IMR-90 (cell line): ENCODE results near the gene LIPK. TPM values are rescaled to one million over a fixed set of nuclear protein-coding genes. Genes with fewer than 3 reads are reported as not detected.

Experiments
- ATAC-seq: fragments of 200-7000 bp; cut with Tn5 transposase; 2 replicates; pipeline ENCODE4 v1.9.1; 2020; ENCODE audit warnings: low read depth, mild to moderate bottlenecking, moderate library complexity
- BruUV-seq: library from RNA; stranded (reverse); fragments of 400-500 nt; replicated peaks from 2 replicates; lab custom pipeline; 2021; lab: Mats Ljungman, UMichigan
- CTCF ChIA-PET: fragments of 300-600 bp; formaldehyde crosslinking; extraction: SDS; loops from one replicate; lab custom pipeline; 2021; ENCODE audit warnings: antibody characterized with exemption; lab: Yijun Ruan, JAX
- POLR2A ChIA-PET: fragments of 300-600 bp; sonication (Branson Sonifier 250); formaldehyde crosslinking; loops from one replicate; lab custom pipeline; 2022; ENCODE audit warnings: antibody characterized with exemption; ENCODE audit not compliant: unreplicated experiment; lab: Charles Lee
- DNase-seq: peaks from one replicate; pipeline ENCODE4 v3.0.0; 2013
- H2AFZ ChIP-seq: replicated peaks from 2 replicates; pipeline ENCODE3; 2013; ENCODE audit warnings: low read length, mild to moderate bottlenecking; ENCODE audit not compliant: poor library complexity
- H2AK5ac ChIP-seq: 2 replicates; pipeline ENCODE4 v1.6.1; 2013; ENCODE audit warnings: low read depth, low read length, inconsistent platforms
- H2AK9ac ChIP-seq: replicated peaks from 2 replicates; pipeline ENCODE3; 2013; ENCODE audit warnings: mild to moderate bottlenecking, low read depth, low read length, moderate library complexity; ENCODE audit not compliant: poor library complexity
- H2BK120ac ChIP-seq: 2 replicates; pipeline ENCODE4 v1.6.1; 2013; ENCODE audit warnings: low read depth, low read length, inconsistent platforms
- H2BK15ac ChIP-seq: 3 replicates; pipeline ENCODE4 v1.6.1; 2013; ENCODE audit warnings: low read depth, low read length, inconsistent platforms
- H2BK20ac ChIP-seq: 2 replicates; pipeline ENCODE4 v1.6.1; 2013; ENCODE audit warnings: low read depth, mild to moderate bottlenecking, inconsistent platforms, low read length, moderate library complexity
- H2BK5ac ChIP-seq: 2 replicates; pipeline ENCODE4 v1.6.1; 2013; ENCODE audit warnings: mild to moderate bottlenecking, low read depth, low read length, inconsistent platforms; ENCODE audit not compliant: poor library complexity, severe bottlenecking
- H3K14ac ChIP-seq: replicated peaks from 2 replicates; pipeline ENCODE4 v1.6.1; 2013; ENCODE audit warnings: low read depth, low read length, inconsistent platforms
- H3K18ac ChIP-seq: 2 replicates; pipeline ENCODE4 v1.6.1; 2013; ENCODE audit warnings: low read depth, low read length, control low read depth
- H3K23ac ChIP-seq: 2 replicates; pipeline ENCODE4 v1.6.1; 2013; ENCODE audit warnings: low read depth, low read length, inconsistent platforms
- H3K27ac ChIP-seq: 2 replicates; pipeline ENCODE4 v1.5.1; 2013; ENCODE audit warnings: mild to moderate bottlenecking, control low read depth, low read length; ENCODE audit not compliant: insufficient read depth
- H3K27me3 ChIP-seq: 2 replicates; pipeline ENCODE4 v1.6.1; 2013; ENCODE audit warnings: low read length; ENCODE audit not compliant: control insufficient read depth, insufficient read depth
- H3K36me3 ChIP-seq: 2 replicates; pipeline ENCODE4 v1.6.1; 2013; ENCODE audit warnings: low read length, mixed read lengths; ENCODE audit not compliant: control insufficient read depth, insufficient read depth
- H3K4ac ChIP-seq: 2 replicates; pipeline ENCODE4 v1.6.1; 2013; ENCODE audit warnings: low read depth, low read length, inconsistent platforms
- H3K4me1 ChIP-seq: 2 replicates; pipeline ENCODE4 v1.6.1; 2013; ENCODE audit warnings: low read length, mixed read lengths; ENCODE audit not compliant: control insufficient read depth, insufficient read depth
- H3K4me2 ChIP-seq: 2 replicates; pipeline ENCODE4 v1.6.1; 2013; ENCODE audit warnings: low read depth, mild to moderate bottlenecking, control low read depth, low read length, moderate library complexity
- H3K4me3 ChIP-seq: 2 replicates; pipeline ENCODE4 v1.5.1; 2013; ENCODE audit warnings: low read depth, mild to moderate bottlenecking, control low read depth, low read length, moderate library complexity; ENCODE audit not compliant: insufficient read depth
- H3K56ac ChIP-seq: 2 replicates; pipeline ENCODE4 v1.6.1; 2013; ENCODE audit warnings: low read length, inconsistent platforms; ENCODE audit not compliant: insufficient read depth; ENCODE audit errors: extremely low read depth
- H3K79me1 ChIP-seq, 2 experiments: 2 replicates each; pipeline ENCODE4 v1.6.1; 2013; ENCODE audit warnings: low read length in 2 of 2, inconsistent platforms in 1 of 2, low read depth in 1 of 2
- H3K9ac ChIP-seq: 2 replicates; pipeline ENCODE4 v1.6.1; 2013; ENCODE audit warnings: low read depth, low read length, control low read depth
- H3K9me1 ChIP-seq: 2 replicates; pipeline ENCODE4 v1.6.1; 2013; ENCODE audit warnings: low read length, inconsistent platforms; ENCODE audit not compliant: insufficient read depth
- H3K9me3 ChIP-seq: 2 replicates; pipeline ENCODE4 v1.6.1; 2013; ENCODE audit warnings: low read length; ENCODE audit not compliant: control insufficient read depth, insufficient read depth
- H4K20me1 ChIP-seq: 2 replicates; pipeline ENCODE4 v1.6.1; 2013; ENCODE audit warnings: low read length, inconsistent platforms; ENCODE audit not compliant: insufficient read depth
- H4K5ac ChIP-seq: 2 replicates; pipeline ENCODE4 v1.6.1; 2013; ENCODE audit warnings: mild to moderate bottlenecking, low read depth, low read length, control low read depth
- H4K8ac ChIP-seq, 2 experiments: 2 replicates each; pipeline ENCODE4 v1.6.1; 2013; ENCODE audit warnings: low read depth in 2 of 2, low read length in 2 of 2, control low read depth in 1 of 2, inconsistent platforms in 1 of 2
- H4K91ac ChIP-seq: 2 replicates; pipeline ENCODE4 v1.6.1; 2013; ENCODE audit warnings: low read depth, low read length, inconsistent platforms; ENCODE audit not compliant: insufficient read depth
- BHLHE40 ChIP-seq: fragments of 150-350 bp; IDR thresholded peaks from 2 replicates; pipeline ENCODE4 v1.6.1; 2016; ENCODE audit warnings: mild to moderate bottlenecking, low read depth, low read length
- CEBPB ChIP-seq: IDR thresholded peaks from 2 replicates; pipeline ENCODE4 v1.6.1; 2012; ENCODE audit warnings: low read depth, low read length, improper control_type of control experiment
- CHD1 ChIP-seq: IDR thresholded peaks from 2 replicates; pipeline ENCODE4 v1.6.1; 2012; ENCODE audit warnings: low read depth, low read length, improper control_type of control experiment
- CTCF ChIP-seq: conservative IDR thresholded peaks from 2 replicates; pipeline ENCODE4 v1.5.1; 2012; ENCODE audit warnings: mild to moderate bottlenecking, low read depth, low read length, improper control_type of control experiment
- FOS ChIP-seq: fragments of 150-350 bp; IDR thresholded peaks from 2 replicates; pipeline ENCODE4 v1.6.1; 2016; ENCODE audit warnings: low read depth, low read length
- MAFK ChIP-seq: IDR thresholded peaks from 2 replicates; pipeline ENCODE4 v1.6.1; 2012; ENCODE audit warnings: low read depth, low read length, improper control_type of control experiment
- MAZ ChIP-seq: IDR thresholded peaks from 2 replicates; pipeline ENCODE4 v1.6.1; 2012; ENCODE audit warnings: low read depth, mild to moderate bottlenecking, low read length, improper control_type of control experiment, moderate library complexity, borderline replicate concordance
- NFE2L2 ChIP-seq: fragments of 150-350 bp; IDR thresholded peaks from 2 replicates; pipeline ENCODE4 v1.6.1; 2016; ENCODE audit warnings: low read depth, mild to moderate bottlenecking, low read length
- POLR2A ChIP-seq: IDR thresholded peaks from 2 replicates; pipeline ENCODE4 v1.6.1; 2012; ENCODE audit warnings: mild to moderate bottlenecking, low read depth, low read length
- RAD21 ChIP-seq: IDR thresholded peaks from 2 replicates; pipeline ENCODE4 v1.6.1; 2012; ENCODE audit warnings: low read length, improper control_type of control experiment
- RCOR1 ChIP-seq: IDR thresholded peaks from 2 replicates; pipeline ENCODE4 v1.6.1; 2012; ENCODE audit warnings: mild to moderate bottlenecking, low read length, improper control_type of control experiment; ENCODE audit not compliant: insufficient replicate concordance
- RFX5 ChIP-seq: IDR thresholded peaks from 2 replicates; pipeline ENCODE4 v1.8.0; 2012; ENCODE audit warnings: low read depth, mild to moderate bottlenecking, low read length, moderate library complexity
- USF2 ChIP-seq: fragments of 150-350 bp; IDR thresholded peaks from 2 replicates; pipeline ENCODE4 v1.6.1; 2017; ENCODE audit warnings: mild to moderate bottlenecking, antibody characterized with exemption, low read length, low read depth
- WGBS, 2 experiments: methylation state at CpG; one replicate each; pipeline versions ENCODE4 v1.1.5 to v1.1.7; 2013; ENCODE audit warnings: missing lambda C conversion rate in 2 of 2; ENCODE audit not compliant: insufficient read length in 1 of 2; ENCODE audit errors: extremely low coverage in 2 of 2; 5-methylcytosine and 5-hydroxymethylcytosine counted together
- dilution Hi-C: fragments of 300-500 bp; cut with HindIII; formaldehyde crosslinking; loops from one replicate; pipeline ENCODE4 v1.14.3; 2018; ENCODE audit warnings: low sequenced_read_pairs; ENCODE audit not compliant: unreplicated experiment
- in situ Hi-C: fragments of 300-500 bp; cut with MboI; formaldehyde crosslinking; loops from 3 replicates; pipeline ENCODE4 v1.14.3; 2019; ENCODE audit warnings: low sequenced_read_pairs, inconsistent platforms, mixed read lengths
- intact Hi-C: fragments of 100-400 bp; cut with micrococcal nuclease; formaldehyde crosslinking; loops from 2 replicates; pipeline ENCODE4 v1.10.0; 2022
- polyA plus RNA-seq, 3 experiments: library from polyadenylated mRNA; depleted of rRNA; stranded (reverse); fragments of >200 nt; gene quantifications; 2 replicates each; pipeline ENCODE4 v1.2.3, GENCODE V29; 2012; ENCODE audit warnings: low replicate concordance in 1 of 3
- total RNA-seq: library from RNA; depleted of rRNA; stranded (reverse); fragments of >200 nt; gene quantifications from 2 replicates; pipeline ENCODE4 v1.2.3, GENCODE V29; 2012

Gene LIPK
- total and polyA plus RNA-seq, 2 of the 4 experiments (the other 2 are of a cell fraction) = not detected

- H3K4me2 ChIP-seq = no peak overlapping the region
- H3K4ac ChIP-seq = no peak overlapping the region
- no peak for ATAC-seq
- no peak overlapping the region for H3K27ac ChIP-seq
- H4K20me1 ChIP-seq = no peaks in the 10 kb centered on the region
- H2BK120ac ChIP-seq = no peak overlapping the region
- H3K18ac ChIP-seq = no peak overlapping the region
- no peak overlapping the region for H2BK20ac ChIP-seq
- no TSS peak for BruUV-seq
- H3K23ac ChIP-seq = no peak overlapping the region
- no peaks in the 10 kb centered on the region for H3K9me1 ChIP-seq
- ChIA-PET POLR2A (no interaction called here), CTCF (interaction anchor here (0.6 kb wide), 1 partner anchor 23 kb away, joined by 3 read pairs; no protein-coding TSS in a partner anchor)
- no peak overlapping the region for H2AK9ac ChIP-seq
- H3K4me3 ChIP-seq = no peak overlapping the region
- H3K79me1 ChIP-seq = no peaks in the 10 kb centered on the region
- H3K14ac ChIP-seq = no peak overlapping the region
- no peak for DNase-seq
- no peaks in the 10 kb centered on the region for H3K36me3 ChIP-seq
- TF ChIP-seq MAZ (no peak), BHLHE40 (no peak), CTCF (no peak), MAFK (no peak), USF2 (no peak), FOS (no peak), POLR2A (no peak), RFX5 (no peak), RCOR1 (no peak), RAD21 (no peak), NFE2L2 (no peak), CHD1 (no peak), CEBPB (no peak)
- H3K9ac ChIP-seq = no peak overlapping the region
- 50% methylated on average over 1 of the region's 1 CpG; no CpG with 5 or more reads in 1 of the 2 experiments for WGBS, 2 experiments
- in situ Hi-C loops (no loop called here), dilution Hi-C loops (no loop called here), intact Hi-C loops (no loop called here)
- peaks cover 13% of the 10 kb centered on the region for H3K27me3 ChIP-seq
- no peak overlapping the region for H2AFZ ChIP-seq
- H4K91ac ChIP-seq = no peak overlapping the region
- H3K56ac ChIP-seq = no peak overlapping the region
- H4K8ac ChIP-seq = no peak overlapping the region
- H4K5ac ChIP-seq = no peak overlapping the region
- no peak overlapping the region for H2BK5ac ChIP-seq
- H2BK15ac ChIP-seq = no peak overlapping the region
- peaks cover 4% of the 10 kb centered on the region; the same call in 1 of the 2 replicates for H3K9me3 ChIP-seq
- no peak overlapping the region for H2AK5ac ChIP-seq
- H3K4me1 ChIP-seq = no peaks in the 10 kb centered on the region
Measured at GRCh38 chr10:88745633-88746032, 39.6 kb downstream of the LIPK start.
